ENCODE results near the gene GLDC. TPM values are rescaled to one million over a fixed set of nuclear protein-coding genes. Genes with fewer than 3 reads are reported as not detected.

Gene GLDC
- total and polyA plus RNA-seq, 4 donors, result 20.3 to 56.6 (median 36.5) TPM

- no peak overlapping the region for H3K27ac ChIP-seq (ENCODE audit: low read depth, low read length)
- H3K4me1 ChIP-seq (ENCODE audit: control insufficient read depth, insufficient read depth, low read length), result no peaks in the 10 kb centered on the region
- H3K27me3 ChIP-seq (ENCODE audit: control insufficient read depth, insufficient read depth, low read length), result no peaks in the 10 kb centered on the region
- DNase-seq (ENCODE audit: low read depth in 4 of 6, low spot score in 6 of 6), result no peak
- no peak overlapping the region for H3K4me3 ChIP-seq (ENCODE audit: low read depth, low read length)
- H3K36me3 ChIP-seq (ENCODE audit: control insufficient read depth, insufficient read depth, low read length), result peaks cover 9% of the 10 kb centered on the region
- whole genome bisulfite sequencing (ENCODE audit: insufficient coverage), result no CpG with 5 or more reads among the region's 2 CpGs
- H3K9me3 ChIP-seq (ENCODE audit: control insufficient read depth, insufficient read depth, low read length), result no peaks in the 10 kb centered on the region
Measured at GRCh38 chr9:6590334-6590733, 55.2 kb downstream of the GLDC start.

- peak in 4 of 6 donors; percentile 27 to 85 (median 60) for DNase-seq (ENCODE audit: low read depth in 4 of 6, low spot score in 6 of 6)
- WGBS (ENCODE audit: insufficient coverage), result no CpG with 5 or more reads among the region's 5 CpGs
Measured at GRCh38 chr9:6584881-6585597, 60.5 kb downstream of the GLDC start.

GRCh38 chr9:6581253-6581652, 64.3 kb downstream of the GLDC start:
- Histone ChIP-seq H3K4me1 (ENCODE audit: control insufficient read depth, insufficient read depth, low read length) (peaks cover 8% of the 10 kb centered on the region), H3K27ac (ENCODE audit: low read depth, low read length) (no peak overlapping the region), H3K9me3 (ENCODE audit: control insufficient read depth, insufficient read depth, low read length) (no peaks in the 10 kb centered on the region), H3K36me3 (ENCODE audit: control insufficient read depth, insufficient read depth, low read length) (peaks cover 4% of the 10 kb centered on the region), H3K4me3 (ENCODE audit: low read depth, low read length) (no peak overlapping the region), H3K27me3 (ENCODE audit: control insufficient read depth, insufficient read depth, low read length) (no peaks in the 10 kb centered on the region)
- 91% methylated on average over 2 of the region's 3 CpGs for WGBS (ENCODE audit: insufficient coverage)
- DNase-seq (ENCODE audit: low read depth in 4 of 6, low spot score in 6 of 6), result no peak

More at GRCh38 chr9:6584881-6585597, 60.5 kb downstream of the GLDC start:
- no peak overlapping the region for H3K4me3 ChIP-seq (ENCODE audit: low read depth, low read length)
- no peak overlapping the region for H3K27ac ChIP-seq (ENCODE audit: low read depth, low read length)
- H3K36me3 ChIP-seq (ENCODE audit: control insufficient read depth, insufficient read depth, low read length), result peaks cover 8% of the 10 kb centered on the region
- H3K9me3 ChIP-seq (ENCODE audit: control insufficient read depth, insufficient read depth, low read length), result no peaks in the 10 kb centered on the region
- H3K27me3 ChIP-seq (ENCODE audit: control insufficient read depth, insufficient read depth, low read length), result no peaks in the 10 kb centered on the region
- no peaks in the 10 kb centered on the region for H3K4me1 ChIP-seq (ENCODE audit: control insufficient read depth, insufficient read depth, low read length)

GRCh38 chr9:6579613-6580012, 65.9 kb downstream of the GLDC start:
- 72% methylated on average over 4 of the region's 6 CpGs for WGBS (ENCODE audit: insufficient coverage)
- H3K4me3 ChIP-seq (ENCODE audit: low read depth, low read length), result no peak overlapping the region

GRCh38 chr9:6576987-6577386, 68.5 kb downstream of the GLDC start:
- WGBS (ENCODE audit: insufficient coverage), result 84% methylated on average over 5 of the region's 6 CpGs
- no peak overlapping the region for H3K4me3 ChIP-seq (ENCODE audit: low read depth, low read length)
- DNase-seq (ENCODE audit: low read depth in 4 of 6, low spot score in 6 of 6), result peak in 2 of 6 donors; percentile 53

More at GRCh38 chr9:6579613-6580012, 65.9 kb downstream of the GLDC start:
- Histone ChIP-seq H3K27me3 (ENCODE audit: control insufficient read depth, insufficient read depth, low read length) (no peaks in the 10 kb centered on the region), H3K9me3 (ENCODE audit: control insufficient read depth, insufficient read depth, low read length) (no peaks in the 10 kb centered on the region), H3K4me1 (ENCODE audit: control insufficient read depth, insufficient read depth, low read length) (peaks cover 8% of the 10 kb centered on the region), H3K36me3 (ENCODE audit: control insufficient read depth, insufficient read depth, low read length) (peaks cover 4% of the 10 kb centered on the region), H3K27ac (ENCODE audit: low read depth, low read length) (no peak overlapping the region)
- no peak for DNase-seq (ENCODE audit: low read depth in 4 of 6, low spot score in 6 of 6)

GRCh38 chr9:6575324-6576034, 70.0 kb downstream of the GLDC start:
- H3K9me3 ChIP-seq (ENCODE audit: control insufficient read depth, insufficient read depth, low read length), result no peaks in the 10 kb centered on the region
- peak in 1 of 6 donors; percentile 68 for DNase-seq (ENCODE audit: low read depth in 4 of 6, low spot score in 6 of 6)
- WGBS (ENCODE audit: insufficient coverage), result no CpG with 5 or more reads among the region's 4 CpGs
- no peaks in the 10 kb centered on the region for H3K36me3 ChIP-seq (ENCODE audit: control insufficient read depth, insufficient read depth, low read length)
- H3K4me1 ChIP-seq (ENCODE audit: control insufficient read depth, insufficient read depth, low read length), result peaks cover 8% of the 10 kb centered on the region
- H3K4me3 ChIP-seq (ENCODE audit: low read depth, low read length), result no peak overlapping the region
- H3K27ac ChIP-seq (ENCODE audit: low read depth, low read length), result no peak overlapping the region
- no peaks in the 10 kb centered on the region for H3K27me3 ChIP-seq (ENCODE audit: control insufficient read depth, insufficient read depth, low read length)

More at GRCh38 chr9:6576987-6577386, 68.5 kb downstream of the GLDC start:
- peak overlapping the region; percentile 44 for H3K27ac ChIP-seq (ENCODE audit: low read depth, low read length)
- H3K36me3 ChIP-seq (ENCODE audit: control insufficient read depth, insufficient read depth, low read length), result no peaks in the 10 kb centered on the region
- H3K4me1 ChIP-seq (ENCODE audit: control insufficient read depth, insufficient read depth, low read length), result peaks cover 8% of the 10 kb centered on the region
- H3K27me3 ChIP-seq (ENCODE audit: control insufficient read depth, insufficient read depth, low read length), result no peaks in the 10 kb centered on the region
- H3K9me3 ChIP-seq (ENCODE audit: control insufficient read depth, insufficient read depth, low read length), result no peaks in the 10 kb centered on the region

- Histone ChIP-seq H3K27ac (ENCODE audit: low read depth, low read length) (peak overlapping the region; percentile 64), H3K4me3 (ENCODE audit: low read depth, low read length) (no peak overlapping the region)
- WGBS (ENCODE audit: insufficient coverage), result 65% methylated on average over 4 of the region's 5 CpGs
Measured at GRCh38 chr9:6567140-6567591, 78.4 kb downstream of the GLDC start.

GRCh38 chr9:6566409-6567139, 79.0 kb downstream of the GLDC start:
- no peak for DNase-seq (ENCODE audit: low read depth in 4 of 6, low spot score in 6 of 6)
- Histone ChIP-seq H3K27ac (ENCODE audit: low read depth, low read length) (peak overlapping the region; percentile 64), H3K4me1 (ENCODE audit: control insufficient read depth, insufficient read depth, low read length) (peaks cover 12% of the 10 kb centered on the region), H3K36me3 (ENCODE audit: control insufficient read depth, insufficient read depth, low read length) (no peaks in the 10 kb centered on the region), H3K9me3 (ENCODE audit: control insufficient read depth, insufficient read depth, low read length) (no peaks in the 10 kb centered on the region), H3K4me3 (ENCODE audit: low read depth, low read length) (no peak overlapping the region), H3K27me3 (ENCODE audit: control insufficient read depth, insufficient read depth, low read length) (no peaks in the 10 kb centered on the region)
- WGBS (ENCODE audit: insufficient coverage), result 76% methylated on average over 7 of the region's 10 CpGs

More at GRCh38 chr9:6567140-6567591, 78.4 kb downstream of the GLDC start:
- Histone ChIP-seq H3K9me3 (ENCODE audit: control insufficient read depth, insufficient read depth, low read length) (no peaks in the 10 kb centered on the region), H3K36me3 (ENCODE audit: control insufficient read depth, insufficient read depth, low read length) (no peaks in the 10 kb centered on the region), H3K27me3 (ENCODE audit: control insufficient read depth, insufficient read depth, low read length) (no peaks in the 10 kb centered on the region), H3K4me1 (ENCODE audit: control insufficient read depth, insufficient read depth, low read length) (peaks cover 12% of the 10 kb centered on the region)
- DNase-seq (ENCODE audit: low read depth in 4 of 6, low spot score in 6 of 6), result peak in 2 of 6 donors; percentile 27 to 42

GRCh38 chr9:6565312-6565711, 80.2 kb downstream of the GLDC start:
- no peak overlapping the region for H3K4me3 ChIP-seq (ENCODE audit: low read depth, low read length)
- no peaks in the 10 kb centered on the region for H3K9me3 ChIP-seq (ENCODE audit: control insufficient read depth, insufficient read depth, low read length)
- no peaks in the 10 kb centered on the region for H3K36me3 ChIP-seq (ENCODE audit: control insufficient read depth, insufficient read depth, low read length)
- DNase-seq (ENCODE audit: low read depth in 4 of 6, low spot score in 6 of 6), result peak in 1 of 6 donors; percentile 61
- WGBS (ENCODE audit: insufficient coverage), result 82% methylated on average over 7 of the region's 8 CpGs
- H3K4me1 ChIP-seq (ENCODE audit: control insufficient read depth, insufficient read depth, low read length), result peaks cover 12% of the 10 kb centered on the region
- peak overlapping the region; percentile 72 for H3K27ac ChIP-seq (ENCODE audit: low read depth, low read length)
- H3K27me3 ChIP-seq (ENCODE audit: control insufficient read depth, insufficient read depth, low read length), result no peaks in the 10 kb centered on the region
